Caco-2 (cell line): ENCODE data around the gene ZNF219. TPM values are rescaled to one million over a fixed set of nuclear protein-coding genes. Genes with fewer than 3 reads are reported as not detected.

ENCODE experiments used
- BruUV-seq: library from RNA; stranded (reverse); fragments of 400-500 nt; replicated peaks from 2 replicates; lab custom pipeline; 2021; lab: Mats Ljungman, UMichigan
- CTCF ChIA-PET: fragments of 300-600 bp; sonication (Branson Sonifier 250); formaldehyde crosslinking; loops from one replicate; lab custom pipeline; 2022; ENCODE audit warnings: antibody characterized with exemption; lab: Charles Lee
- POLR2A ChIA-PET: fragments of 300-600 bp; sonication (Branson Sonifier 250); formaldehyde crosslinking; loops from one replicate; lab custom pipeline; 2022; ENCODE audit warnings: antibody characterized with exemption; lab: Charles Lee
- DNase-seq, 2 experiments: peaks; one replicate each; pipeline versions ENCODE4 v3.0.0 to v3.0.0-alpha.2; 2020 to 2022
- H3K27me3 ChIP-seq: replicated peaks from 2 replicates; pipeline ENCODE4 v1.6.0; 2011; ENCODE audit warnings: low read length; ENCODE audit not compliant: control insufficient read depth, insufficient read depth
- H3K36me3 ChIP-seq: 2 replicates; pipeline ENCODE4 v1.5.1; 2011; ENCODE audit warnings: low read length; ENCODE audit not compliant: control insufficient read depth, insufficient read depth
- H3K4me1 ChIP-seq: fragments of 250-450 bp; sonication (Bioruptor Pico); 2 replicates; pipeline ENCODE4 v1.5.1; 2020; ENCODE audit warnings: mild to moderate bottlenecking
- H3K4me3 ChIP-seq: 2 replicates; pipeline ENCODE4 v1.5.1; 2011; ENCODE audit warnings: low read depth, mild to moderate bottlenecking, control low read depth, low read length
- H3K9me3 ChIP-seq: fragments of 250-450 bp; sonication (Bioruptor Pico); 2 replicates; pipeline ENCODE4 v1.5.1; 2020; ENCODE audit warnings: mild to moderate bottlenecking, moderate library complexity
- H3K27ac Mint-ChIP-seq: one replicate; pipeline ENCODE4 v1.8.0; 2022; ENCODE audit warnings: mixed read lengths; ENCODE audit not compliant: unreplicated experiment
- H3K27me3 Mint-ChIP-seq: one replicate; pipeline ENCODE4 v1.8.0; 2022; ENCODE audit warnings: mixed read lengths; ENCODE audit not compliant: insufficient read depth, unreplicated experiment
- H3K36me3 Mint-ChIP-seq: one replicate; pipeline ENCODE4 v1.8.0; 2022; ENCODE audit warnings: mild to moderate bottlenecking, mixed read lengths; ENCODE audit not compliant: insufficient read depth, unreplicated experiment
- H3K4me1 Mint-ChIP-seq: one replicate; pipeline ENCODE4 v1.8.0; 2022; ENCODE audit warnings: low read depth, mixed read lengths; ENCODE audit not compliant: unreplicated experiment
- H3K4me3 Mint-ChIP-seq: one replicate; pipeline ENCODE4 v1.8.0; 2022; ENCODE audit warnings: mild to moderate bottlenecking, moderate library complexity, mixed read lengths; ENCODE audit not compliant: unreplicated experiment
- H3K9me3 Mint-ChIP-seq: one replicate; pipeline ENCODE4 v1.8.0; 2022; ENCODE audit warnings: mixed read lengths; ENCODE audit not compliant: unreplicated experiment
- CTCF ChIP-seq, 2 experiments: fragments of 200-600 bp in 1 of 2; IDR thresholded peaks; 1 replicate in 1 of 2; 2 replicates in 1 of 2; pipeline versions ENCODE4 v1.5.1 to v1.8.0; 2011 to 2022; ENCODE audit warnings: antibody characterized with exemption in 1 of 2, control low read depth in 1 of 2, inconsistent platforms in 1 of 2, low read depth in 1 of 2, low read length in 1 of 2, mild to moderate bottlenecking in 1 of 2, moderate library complexity in 1 of 2; ENCODE audit not compliant: insufficient read depth in 1 of 2, severe bottlenecking in 1 of 2, unreplicated experiment in 1 of 2
- intact Hi-C: fragments of 100-400 bp; cut with micrococcal nuclease; formaldehyde crosslinking; loops from one replicate; pipeline ENCODE4 v1.10.0; 2022; ENCODE audit not compliant: unreplicated experiment
- total RNA-seq: library from RNA; stranded (reverse); gene quantifications from 2 replicates; pipeline ENCODE4 v1.2.3, GENCODE V29; 2022

The ZNF219 gene
- total RNA-seq, 1 experiment from 2014 or later: 35.2 TPM

GRCh38 chr14:21087294-21088091 is 11.0 kb downstream of the ZNF219 start:
- Mint-ChIP-seq H3K9me3 (no peaks in the 10 kb centered on the region), H3K4me3 (no peak overlapping the region), H3K36me3 (peaks cover 24% of the 10 kb centered on the region), H3K4me1 (peaks cover 8% of the 10 kb centered on the region), H3K27ac (no peak overlapping the region), H3K27me3 (no peaks in the 10 kb centered on the region)
- intact Hi-C loops: no loop called here
- H3K9me3 ChIP-seq: no peaks in the 10 kb centered on the region
- CTCF ChIA-PET: interaction anchor here (0.6 to 1.7 kb wide), 5 partner anchors 10 to 369 kb away, joined by 3 to 5 read pairs (median 3); no protein-coding TSS in a partner anchor
- no peak for DNase-seq
- BruUV-seq: no TSS peak
- POLR2A ChIA-PET: interaction anchor here (0.7 kb wide), 1 partner anchor 90 kb away, joined by 3 read pairs; no protein-coding TSS in a partner anchor
- TF ChIP-seq CTCF (IDR thresholded peaks at IDR 0.05; ENCODE audit: insufficient read depth in 1 of 2, low read depth in 1 of 2, low read length in 1 of 2, severe bottlenecking in 1 of 2, unreplicated experiment in 1 of 2): no peak
- H3K36me3 ChIP-seq: peaks cover 4% of the 10 kb centered on the region
- H3K4me1 ChIP-seq: no peaks in the 10 kb centered on the region; the same call in 1 of the 2 replicates
- H3K27me3 ChIP-seq: no peaks in the 10 kb centered on the region
- H3K4me3 ChIP-seq: no peak overlapping the region

- TF ChIP-seq CTCF (IDR thresholded peaks at IDR 0.05; ENCODE audit: insufficient read depth in 1 of 2, low read depth in 1 of 2, low read length in 1 of 2, severe bottlenecking in 1 of 2, unreplicated experiment in 1 of 2): no peak
- POLR2A ChIA-PET: interaction anchor here (0.7 kb wide), 1 partner anchor 90 kb away, joined by 3 read pairs; no protein-coding TSS in a partner anchor
- Mint-ChIP-seq H3K9me3 (no peaks in the 10 kb centered on the region), H3K36me3 (peaks cover 20% of the 10 kb centered on the region), H3K27me3 (no peaks in the 10 kb centered on the region), H3K4me3 (no peak overlapping the region), H3K4me1 (peaks cover 8% of the 10 kb centered on the region), H3K27ac (no peak overlapping the region)
- H3K27me3 ChIP-seq: no peaks in the 10 kb centered on the region
- BruUV-seq: no TSS peak
- no peaks in the 10 kb centered on the region; the same call in 1 of the 2 replicates for H3K4me1 ChIP-seq
- DNase-seq: no peak
- no peak overlapping the region for H3K4me3 ChIP-seq
- H3K9me3 ChIP-seq: no peaks in the 10 kb centered on the region
- CTCF ChIA-PET: interaction anchor here (0.8 to 1.1 kb wide), 2 partner anchors 18 kb away, joined by 3 to 5 read pairs; no protein-coding TSS in a partner anchor
- H3K36me3 ChIP-seq: peaks cover 2% of the 10 kb centered on the region
- intact Hi-C loops: no loop called here
Measured at GRCh38 chr14:21086908-21087293, 11.6 kb downstream of the ZNF219 start.

- intact Hi-C loops: no loop called here
- Histone ChIP-seq H3K4me3 (no peak overlapping the region), H3K4me1 (no peaks in the 10 kb centered on the region; the same call in 1 of the 2 replicates), H3K27me3 (no peaks in the 10 kb centered on the region), H3K9me3 (no peaks in the 10 kb centered on the region), H3K36me3 (peaks cover 2% of the 10 kb centered on the region; the same call in 1 of the 2 replicates)
- Mint-ChIP-seq H3K9me3 (no peaks in the 10 kb centered on the region), H3K4me1 (peaks cover 8% of the 10 kb centered on the region), H3K27ac (no peak overlapping the region), H3K36me3 (peaks cover 17% of the 10 kb centered on the region), H3K27me3 (no peaks in the 10 kb centered on the region), H3K4me3 (no peak overlapping the region)
- POLR2A ChIA-PET: no interaction called here
- no TSS peak for BruUV-seq
- no peak for DNase-seq
- no peak for TF ChIP-seq CTCF (IDR thresholded peaks at IDR 0.05; ENCODE audit: insufficient read depth in 1 of 2, low read depth in 1 of 2, low read length in 1 of 2, severe bottlenecking in 1 of 2, unreplicated experiment in 1 of 2)
- CTCF ChIA-PET: interaction anchor here (1.1 to 2.1 kb wide), 2 partner anchors 9 to 17 kb away, joined by 3 to 6 read pairs; no protein-coding TSS in a partner anchor
Measured at GRCh38 chr14:21084998-21085853, 13.2 kb downstream of the ZNF219 start.
